HG02678 (cell line): ENCODE data around the gene SLC12A9.
"Not testable (repeated sequence)": the region's sequence is repeated elsewhere in the genome, so short reads cannot be mapped to it uniquely, and the experiment has no call there.

Source experiments
- ATAC-seq: cut with Tn5 transposase; IDR thresholded peaks from one replicate; pipeline ENCODE4 v1.9.1; 2021; ENCODE audit warnings: mild to moderate bottlenecking, moderate library complexity; ENCODE audit not compliant: unreplicated experiment

Gene SLC12A9, protein sequence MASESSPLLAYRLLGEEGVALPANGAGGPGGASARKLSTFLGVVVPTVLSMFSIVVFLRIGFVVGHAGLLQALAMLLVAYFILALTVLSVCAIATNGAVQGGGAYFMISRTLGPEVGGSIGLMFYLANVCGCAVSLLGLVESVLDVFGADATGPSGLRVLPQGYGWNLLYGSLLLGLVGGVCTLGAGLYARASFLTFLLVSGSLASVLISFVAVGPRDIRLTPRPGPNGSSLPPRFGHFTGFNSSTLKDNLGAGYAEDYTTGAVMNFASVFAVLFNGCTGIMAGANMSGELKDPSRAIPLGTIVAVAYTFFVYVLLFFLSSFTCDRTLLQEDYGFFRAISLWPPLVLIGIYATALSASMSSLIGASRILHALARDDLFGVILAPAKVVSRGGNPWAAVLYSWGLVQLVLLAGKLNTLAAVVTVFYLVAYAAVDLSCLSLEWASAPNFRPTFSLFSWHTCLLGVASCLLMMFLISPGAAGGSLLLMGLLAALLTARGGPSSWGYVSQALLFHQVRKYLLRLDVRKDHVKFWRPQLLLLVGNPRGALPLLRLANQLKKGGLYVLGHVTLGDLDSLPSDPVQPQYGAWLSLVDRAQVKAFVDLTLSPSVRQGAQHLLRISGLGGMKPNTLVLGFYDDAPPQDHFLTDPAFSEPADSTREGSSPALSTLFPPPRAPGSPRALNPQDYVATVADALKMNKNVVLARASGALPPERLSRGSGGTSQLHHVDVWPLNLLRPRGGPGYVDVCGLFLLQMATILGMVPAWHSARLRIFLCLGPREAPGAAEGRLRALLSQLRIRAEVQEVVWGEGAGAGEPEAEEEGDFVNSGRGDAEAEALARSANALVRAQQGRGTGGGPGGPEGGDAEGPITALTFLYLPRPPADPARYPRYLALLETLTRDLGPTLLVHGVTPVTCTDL

DNA sequence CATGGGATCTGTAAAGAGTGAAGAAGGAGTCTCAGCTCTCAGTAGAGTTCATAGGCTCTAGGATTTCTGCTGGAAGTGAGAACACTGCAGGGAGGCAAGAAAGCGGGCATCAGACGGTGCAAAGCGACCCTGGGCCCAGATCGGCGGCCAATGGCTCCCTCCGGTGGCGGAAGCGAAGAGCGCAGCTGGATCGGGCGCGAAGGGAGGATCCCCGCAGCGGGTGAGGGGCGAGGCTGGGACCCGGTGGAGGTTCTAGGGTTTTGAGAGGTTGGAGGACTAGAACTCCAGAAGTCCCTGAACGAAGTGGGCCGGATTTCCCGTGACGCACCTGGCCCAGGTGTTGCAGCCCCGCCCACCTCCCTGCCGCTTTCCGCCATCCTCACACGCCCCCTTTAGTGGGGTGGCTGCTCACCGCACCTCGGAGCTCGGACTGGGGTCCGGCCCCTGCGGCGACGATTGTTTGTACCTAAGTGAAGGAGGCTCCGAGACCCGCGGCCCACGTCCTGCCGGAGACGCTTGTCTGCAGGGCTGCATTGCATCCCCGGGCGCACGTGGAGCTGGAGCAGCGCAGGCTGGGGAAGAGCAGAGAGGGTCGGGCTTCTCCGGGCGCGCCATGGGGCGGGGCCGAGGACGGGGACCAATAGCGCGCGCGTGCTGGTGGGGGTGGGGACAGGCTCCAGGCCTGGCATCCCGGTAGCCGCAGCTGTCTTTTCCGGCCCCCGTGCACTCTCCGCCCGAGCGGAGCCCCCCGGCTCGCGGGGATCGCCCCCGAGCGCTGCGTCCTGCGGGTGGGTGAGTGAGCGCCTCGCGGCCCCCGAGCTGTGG is at the start of gene SLC12A9:
Gene SLC12A9 (plus strand): TSS at position 666 of the 825 bp plus-strand sequence. CDS start 1,485 bp downstream, outside the sequence.
- peak; percentile 93 for ATAC-seq

DNA sequence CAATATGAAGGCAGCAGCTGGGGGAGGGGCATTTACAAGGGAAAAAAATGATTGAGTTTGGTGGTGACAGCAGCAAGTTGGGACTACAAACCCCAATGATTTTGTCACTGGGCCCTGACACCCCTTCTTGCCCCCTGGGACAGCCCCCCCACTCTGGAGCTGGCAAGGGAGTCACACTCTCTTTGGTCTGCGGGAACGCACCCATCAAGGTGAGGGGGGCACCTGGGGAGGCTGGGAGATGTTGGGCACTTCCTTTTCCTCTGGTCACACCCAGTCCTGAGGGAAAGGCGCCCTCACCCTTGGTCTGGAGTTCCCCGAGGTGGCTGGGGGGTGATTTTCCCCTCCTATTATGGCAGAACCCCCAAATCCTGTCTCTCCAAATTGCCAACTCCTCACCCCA is 49.6 kb upstream of the SLC12A9 start:
- no peak for ATAC-seq

DNA sequence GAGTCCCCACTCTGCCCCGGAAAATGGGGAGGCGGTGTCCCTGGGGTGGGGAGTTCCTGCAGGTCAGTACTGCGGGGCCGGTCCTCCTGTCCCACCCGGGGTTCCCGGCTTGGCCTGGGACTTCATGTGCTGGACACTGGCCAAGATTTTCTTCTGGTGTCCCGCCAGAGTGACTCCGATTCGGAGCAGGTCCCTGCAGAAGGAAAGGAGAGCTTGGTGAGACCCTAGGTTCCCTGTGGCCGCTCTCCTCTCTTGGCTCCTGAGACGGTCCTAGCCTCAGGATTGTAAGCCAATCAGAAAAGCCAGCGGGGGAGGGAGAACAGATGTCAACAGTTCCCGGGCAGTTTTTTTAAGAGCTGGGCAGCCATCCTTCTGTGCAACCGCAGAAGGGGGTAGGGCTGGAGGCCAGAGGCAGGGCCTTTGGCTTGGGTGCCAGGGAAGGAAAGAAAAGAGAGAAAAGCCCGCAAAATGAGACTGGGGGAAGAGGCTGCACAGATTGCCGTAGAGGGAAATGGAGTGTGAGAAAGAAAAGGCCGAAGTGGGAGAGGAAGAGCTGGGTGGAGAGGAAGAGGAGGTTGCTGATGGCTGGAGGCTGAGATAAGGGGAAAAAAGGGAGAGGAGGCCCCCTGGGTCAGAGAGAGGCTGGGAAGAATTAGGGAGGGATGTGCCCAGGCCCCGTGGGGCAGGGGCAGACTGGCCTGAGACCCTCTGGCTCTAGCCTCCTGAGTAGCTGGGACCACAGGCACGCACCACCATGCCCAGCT is 48.9 kb upstream of the SLC12A9 start:
- ATAC-seq, result peak; percentile 92

DNA sequence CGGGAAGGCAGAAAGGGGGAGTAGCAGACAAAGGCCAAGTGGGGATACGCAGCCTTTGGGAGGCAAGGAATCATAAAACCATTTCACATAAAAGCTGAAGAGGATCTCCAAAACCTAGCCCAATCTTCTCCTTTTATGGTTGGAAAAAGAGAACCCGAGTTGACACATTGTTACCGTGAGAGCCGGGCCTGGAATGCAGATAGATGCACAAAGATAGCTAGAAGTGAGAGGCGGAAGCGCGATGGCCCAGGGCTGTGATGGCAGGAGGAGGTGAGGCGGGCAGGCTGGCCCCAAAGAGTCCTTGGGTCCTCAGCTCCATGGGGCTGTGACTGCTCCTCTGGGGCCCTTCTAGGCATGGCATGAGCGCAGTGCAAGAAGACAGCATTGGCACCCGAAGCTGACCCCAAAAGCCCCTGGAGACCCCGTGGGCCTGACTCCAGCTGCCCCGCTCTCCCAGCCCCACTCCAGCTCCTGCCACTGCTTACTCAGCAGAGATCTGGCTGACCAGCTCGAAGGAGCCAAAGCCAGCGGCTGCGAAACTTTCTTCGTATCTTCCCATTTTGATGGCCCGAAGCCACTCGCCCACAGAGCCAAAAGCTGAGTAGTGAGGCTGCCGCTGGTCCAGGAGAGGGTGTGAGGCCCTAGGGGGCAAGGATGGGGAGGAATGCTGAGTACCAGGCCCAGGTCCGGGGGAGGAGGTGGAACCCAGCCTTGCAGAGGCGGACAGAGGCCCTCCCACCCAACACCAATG is 47.7 kb upstream of the SLC12A9 start:
- no peak for ATAC-seq

DNA sequence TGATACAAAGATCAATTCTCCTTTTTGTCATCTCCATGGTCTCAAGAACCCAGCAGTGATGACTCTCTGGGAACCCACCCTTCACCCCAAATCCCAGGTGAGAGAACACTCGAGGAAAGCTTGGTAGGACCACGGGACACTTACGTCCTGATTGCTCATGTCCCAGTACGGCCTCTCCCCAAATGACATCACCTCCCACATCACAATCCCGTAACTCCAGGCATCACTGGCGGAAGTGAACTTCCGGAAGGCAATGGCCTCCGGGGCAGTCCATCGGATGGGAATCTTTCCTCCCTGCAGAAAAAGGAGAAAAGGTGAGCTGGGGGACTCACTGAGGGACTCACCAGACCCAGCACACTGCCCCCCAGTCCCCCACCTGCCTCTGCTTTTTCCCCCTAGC is 46.2 kb upstream of the SLC12A9 start:
- no peak for ATAC-seq

DNA sequence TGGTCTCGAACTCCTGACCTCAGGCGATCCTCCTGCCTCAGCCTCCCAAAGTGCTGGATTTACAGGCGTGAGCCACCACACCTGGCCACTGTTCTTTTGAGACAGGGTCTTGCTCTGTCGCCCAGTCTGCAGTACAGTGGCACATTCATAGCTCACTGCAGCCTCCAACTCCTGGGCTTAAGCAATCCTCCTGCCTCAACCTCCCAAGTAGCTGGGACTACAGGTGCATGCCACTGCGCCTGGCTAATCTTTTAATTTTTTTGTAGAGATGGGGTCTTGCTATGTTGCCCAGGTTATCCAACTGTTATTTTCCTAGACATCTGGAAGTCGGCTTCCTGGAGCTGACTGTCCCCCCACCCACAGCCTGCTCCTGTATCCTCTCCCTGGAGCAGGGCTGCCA is 45.6 kb upstream of the SLC12A9 start:
- ATAC-seq, result not testable (repeated sequence)

DNA sequence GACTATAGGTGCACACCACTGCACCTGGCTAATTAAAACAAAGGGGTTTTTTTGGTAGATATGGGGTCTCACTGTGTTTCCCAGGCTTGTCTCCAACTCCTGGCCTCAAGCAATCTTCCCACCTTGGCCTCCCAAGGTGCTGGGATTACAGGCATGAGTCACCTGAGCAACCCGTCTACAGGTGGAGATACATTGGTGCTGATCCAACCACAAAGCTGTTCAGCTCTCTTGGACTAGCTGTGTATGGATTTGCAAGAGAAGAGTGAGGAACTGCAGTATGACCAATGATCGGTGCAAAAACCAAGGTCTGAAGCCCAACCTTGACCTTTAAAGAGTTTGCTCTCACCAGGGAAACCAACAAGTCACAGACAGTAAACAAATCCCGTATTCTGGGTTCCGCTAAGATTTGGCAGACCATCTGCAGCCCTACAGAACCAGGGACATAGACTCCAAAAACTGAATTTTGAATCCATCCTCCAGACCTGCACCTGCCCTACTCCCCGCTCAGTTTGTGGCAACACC is 44.1 kb upstream of the SLC12A9 start:
- no peak for ATAC-seq

DNA sequence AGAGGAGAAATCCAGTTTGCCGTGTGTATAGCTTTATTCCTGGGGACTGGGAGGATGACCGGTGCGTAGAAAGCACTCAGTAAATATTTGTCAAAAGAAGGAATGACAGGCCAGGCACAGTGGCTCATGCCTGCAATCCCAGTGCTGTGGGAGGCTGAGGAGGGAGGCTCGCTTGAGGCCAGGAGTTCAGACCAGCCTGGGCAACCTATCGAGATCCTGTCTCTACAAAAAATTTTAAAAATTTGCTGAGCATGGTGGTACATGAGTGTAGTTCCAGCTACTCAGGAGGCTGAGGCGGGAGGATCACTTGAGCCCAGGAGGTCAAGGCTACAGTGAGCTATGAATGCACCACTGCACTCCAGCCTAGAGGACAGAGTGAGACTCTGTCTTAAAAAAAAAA is 41.0 kb upstream of the SLC12A9 start:
- no peak for ATAC-seq

DNA sequence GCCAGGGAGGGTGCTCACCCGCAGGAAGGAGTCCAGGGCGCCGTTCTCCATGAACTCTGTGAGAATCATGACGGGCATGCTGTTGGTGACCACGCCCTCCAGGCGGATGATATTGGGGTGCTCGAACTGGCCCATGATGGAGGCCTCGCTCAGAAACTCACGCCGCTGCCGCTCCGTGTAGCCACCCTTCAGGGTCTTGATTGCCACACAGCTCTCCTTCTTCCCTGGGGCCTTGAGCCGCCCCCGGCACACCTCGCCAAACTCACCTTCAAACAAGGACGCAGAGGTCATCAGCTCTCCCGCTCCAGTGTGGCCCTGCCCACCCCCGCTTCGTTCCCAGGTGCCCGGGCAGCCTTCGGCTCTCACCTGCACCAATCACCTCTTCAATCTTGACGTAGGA is 39.8 kb upstream of the SLC12A9 start:
- no peak for ATAC-seq

DNA sequence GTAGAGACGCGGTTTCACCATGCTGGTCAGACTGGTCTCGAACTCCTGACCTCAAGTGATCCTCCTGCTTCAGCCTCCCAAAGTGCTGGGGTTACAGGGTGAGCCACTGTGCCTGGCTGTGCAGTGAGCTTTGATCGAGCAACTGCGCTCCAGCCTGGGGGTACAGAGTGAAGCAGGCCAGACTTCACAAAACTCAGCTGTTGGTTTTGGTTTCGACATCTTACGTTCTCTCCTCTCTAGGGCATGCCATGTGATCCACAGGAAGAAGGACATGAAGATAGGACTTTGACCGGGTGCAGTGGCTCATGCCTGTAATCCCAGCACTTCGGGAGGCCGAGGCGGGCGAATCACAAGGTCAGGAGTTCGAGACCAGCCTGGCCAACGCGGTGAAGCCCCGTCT is 36.0 kb upstream of the SLC12A9 start:
- not testable (repeated sequence) for ATAC-seq

DNA sequence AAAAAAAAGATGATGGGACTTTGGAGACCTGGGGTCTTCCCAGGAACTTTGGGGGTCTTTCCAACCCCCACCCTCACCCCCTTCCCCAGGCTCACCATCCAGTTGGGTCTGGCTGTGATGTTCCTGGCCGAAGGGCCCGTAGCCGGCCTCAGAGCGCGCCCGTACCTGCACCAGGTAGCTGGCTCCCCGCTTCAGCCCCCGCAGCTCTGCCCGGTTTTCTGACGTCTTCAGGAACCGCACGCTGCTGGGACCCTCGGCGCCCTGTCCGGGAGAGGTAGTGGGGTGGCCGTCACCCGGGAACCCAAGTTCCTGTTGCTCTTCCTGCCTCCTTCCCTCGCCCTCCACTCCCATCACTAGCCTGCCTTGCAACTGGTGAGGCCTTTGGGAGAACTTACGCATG is 35.4 kb upstream of the SLC12A9 start:
- no peak for ATAC-seq

DNA sequence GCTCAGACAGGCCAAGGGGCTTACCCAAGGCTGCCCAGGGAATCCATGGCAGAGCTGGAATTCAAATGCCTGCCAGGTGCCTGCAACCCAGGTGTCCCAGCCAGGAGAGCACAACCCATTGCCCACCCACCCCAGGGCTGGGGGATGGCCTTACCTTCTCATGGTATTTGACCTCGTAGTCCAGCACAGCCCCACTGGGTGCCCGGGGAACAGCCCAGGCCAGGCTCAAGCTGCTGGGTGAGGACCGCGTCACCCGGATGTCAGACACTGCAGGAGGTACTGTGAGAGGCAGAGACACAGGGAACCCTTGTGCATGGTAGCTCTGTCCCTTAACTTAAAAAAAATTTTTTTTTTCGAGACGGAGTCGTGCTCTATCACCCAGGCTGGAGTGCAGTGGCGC is 34.1 kb upstream of the SLC12A9 start:
- no peak for ATAC-seq

DNA sequence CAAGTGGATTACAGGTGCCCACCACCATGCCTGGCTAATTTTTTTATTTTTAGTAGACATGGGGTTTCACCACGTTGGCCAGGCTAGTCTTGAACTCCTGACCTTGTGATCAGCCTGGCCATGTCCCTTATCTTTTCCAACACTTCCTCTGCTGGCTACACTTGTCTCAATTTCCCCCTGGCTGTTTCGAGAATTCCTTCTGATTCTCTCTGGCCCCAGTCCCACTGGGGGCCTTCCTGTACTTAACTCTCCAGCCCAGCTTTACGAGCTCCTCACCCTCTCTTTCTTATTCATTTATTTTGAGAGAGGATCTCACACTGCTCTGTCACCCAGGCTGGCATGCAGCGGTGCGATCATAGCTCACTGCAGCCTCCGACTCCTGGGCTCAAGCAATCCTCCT is 33.7 kb upstream of the SLC12A9 start:
- no peak for ATAC-seq

DNA sequence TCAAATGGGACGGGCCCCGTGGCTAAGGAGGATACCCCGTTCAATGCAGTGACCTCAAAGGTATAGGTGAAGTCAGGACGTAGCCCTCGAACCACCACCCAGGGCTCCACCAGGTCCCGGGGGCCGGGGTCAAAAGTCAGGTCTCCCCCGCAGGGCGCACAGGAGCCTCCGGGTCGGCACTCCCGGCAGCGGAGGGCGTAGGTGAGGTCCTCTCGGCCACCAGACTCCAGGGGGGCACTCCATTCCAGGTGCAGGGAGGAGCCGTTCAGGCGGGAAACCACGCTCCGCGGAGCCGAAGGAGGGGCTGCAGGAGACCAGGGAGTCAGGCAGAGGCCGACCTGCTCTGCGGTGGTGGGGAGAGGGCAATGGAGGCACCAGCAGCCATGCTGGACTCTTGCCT is 32.9 kb upstream of the SLC12A9 start:
- ATAC-seq, result no peak

DNA sequence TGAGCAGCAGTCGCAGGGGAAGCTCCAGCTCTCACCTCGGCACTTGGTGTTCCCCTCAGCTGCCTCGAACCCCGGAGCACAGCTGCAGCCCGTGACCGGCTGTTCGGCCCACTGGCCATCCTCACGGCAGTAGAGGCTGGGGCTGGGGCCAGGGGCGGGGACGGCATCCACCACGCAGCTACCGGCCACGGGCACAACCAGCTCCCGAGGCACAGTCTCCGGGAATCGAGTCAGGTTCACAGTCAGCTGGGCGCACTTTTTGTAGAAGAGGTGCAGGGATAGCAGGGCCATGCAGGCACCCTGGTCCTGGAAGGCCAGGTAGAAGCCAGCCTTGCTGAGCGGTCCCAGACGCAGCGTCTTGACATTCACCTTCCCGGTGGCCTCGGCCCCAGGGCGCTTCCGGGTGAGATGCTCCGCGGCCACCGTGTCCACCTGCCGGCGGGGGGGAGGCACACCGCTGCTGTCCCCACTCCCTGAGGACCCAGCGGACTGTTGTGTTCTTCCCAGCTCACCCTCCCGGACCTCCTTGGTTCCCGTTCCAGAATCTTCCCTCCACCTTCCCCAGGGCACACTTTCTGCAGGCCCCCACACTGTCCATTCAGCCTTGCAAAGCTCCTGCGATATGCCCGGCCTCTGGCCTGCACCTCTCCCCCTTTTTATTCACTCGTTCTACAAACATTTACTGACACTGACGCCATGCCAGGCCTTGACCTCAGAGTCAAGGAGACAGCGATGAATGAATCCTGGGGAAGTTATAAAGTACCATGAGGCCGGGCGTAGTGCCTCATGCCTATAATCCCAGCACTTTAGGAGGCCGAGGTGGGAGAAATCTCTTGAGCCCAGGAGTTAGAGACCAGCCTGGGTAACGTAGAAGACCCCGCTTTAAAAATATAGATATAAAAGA is 30.0 kb upstream of the SLC12A9 start:
- no peak for ATAC-seq

DNA sequence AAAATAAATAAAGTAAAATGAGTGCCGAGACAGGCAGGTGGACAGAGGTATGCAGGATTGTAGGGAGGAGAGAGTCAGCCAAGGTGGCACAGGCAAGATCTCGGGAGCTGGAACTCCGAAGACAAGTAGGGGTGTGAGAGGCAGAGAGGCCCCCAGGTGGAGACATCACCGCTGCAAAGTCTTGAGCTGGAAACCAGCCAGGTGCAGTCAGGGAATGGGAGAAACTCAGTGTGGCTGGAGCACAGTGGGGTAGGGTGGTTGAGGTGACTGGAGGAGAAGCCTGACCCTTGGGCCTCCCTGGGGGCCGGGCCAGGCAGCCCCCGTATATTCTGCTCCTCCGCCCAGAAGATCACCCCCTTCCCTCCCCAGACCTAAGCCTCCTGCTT is 29.4 kb upstream of the SLC12A9 start:
- no peak for ATAC-seq

DNA sequence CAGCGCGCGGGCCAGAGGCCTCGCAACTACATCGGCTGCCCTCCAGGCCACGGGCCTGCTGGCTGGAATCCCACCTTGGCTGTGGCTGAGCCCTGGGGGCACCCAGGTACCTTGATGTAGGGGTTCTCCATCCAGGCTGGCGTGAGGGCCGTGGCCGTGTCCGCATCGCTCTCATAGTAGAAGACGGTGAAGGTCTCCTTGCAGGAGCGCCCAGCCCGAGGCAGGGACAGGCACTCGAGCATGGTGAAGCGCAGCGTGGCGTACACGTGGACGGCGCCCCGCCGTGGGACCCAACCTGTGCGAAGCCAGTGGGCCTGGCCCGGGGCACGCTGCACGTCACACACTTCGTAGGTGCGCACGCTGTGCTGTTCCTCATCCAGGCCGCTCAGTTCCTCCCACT is 29.0 kb upstream of the SLC12A9 start:
- ATAC-seq, result no peak

DNA sequence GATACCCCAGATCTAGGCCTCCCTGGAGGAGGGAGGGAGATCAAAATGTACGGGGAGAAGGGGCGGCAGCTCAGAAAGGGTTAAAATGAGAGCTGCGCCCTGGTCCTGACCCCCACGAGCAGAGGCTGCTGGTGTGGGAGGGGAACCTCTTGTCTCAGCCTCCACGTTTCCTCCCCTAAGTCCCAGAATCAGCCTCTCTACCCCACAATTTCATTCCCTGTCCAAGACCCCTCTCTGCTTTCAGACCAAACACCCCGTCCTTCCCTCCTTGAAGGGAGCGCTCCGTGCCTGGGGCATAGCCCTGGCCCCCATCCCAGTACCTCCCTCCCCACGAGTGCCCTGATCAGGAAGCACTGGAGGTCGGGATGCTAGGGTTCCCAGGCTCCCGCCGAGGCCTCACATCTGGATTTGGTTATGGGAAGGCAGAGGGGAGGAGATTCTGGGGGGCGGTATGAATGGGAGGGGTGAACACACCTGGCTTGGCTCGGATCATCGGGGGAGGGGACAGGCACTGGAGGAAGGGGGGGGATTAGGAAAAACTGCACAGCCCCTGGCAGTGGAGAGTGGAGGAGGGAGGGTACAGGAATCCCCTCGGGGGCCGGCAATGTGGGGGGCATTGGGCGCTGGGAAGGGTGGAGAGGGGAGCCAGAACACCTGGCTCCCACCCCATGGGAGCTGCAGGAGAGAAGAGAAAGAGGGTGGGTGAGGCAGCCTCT is 27.9 kb upstream of the SLC12A9 start:
- no peak for ATAC-seq
